ENCODE results near the gene YBEY. TPM values are rescaled to one million over a fixed set of nuclear protein-coding genes. Genes with fewer than 3 reads are reported as not detected.

Gene YBEY
- total and polyA plus RNA-seq, 7 donors, result 9.0 to 36.6 (median 15.1) TPM

DNA sequence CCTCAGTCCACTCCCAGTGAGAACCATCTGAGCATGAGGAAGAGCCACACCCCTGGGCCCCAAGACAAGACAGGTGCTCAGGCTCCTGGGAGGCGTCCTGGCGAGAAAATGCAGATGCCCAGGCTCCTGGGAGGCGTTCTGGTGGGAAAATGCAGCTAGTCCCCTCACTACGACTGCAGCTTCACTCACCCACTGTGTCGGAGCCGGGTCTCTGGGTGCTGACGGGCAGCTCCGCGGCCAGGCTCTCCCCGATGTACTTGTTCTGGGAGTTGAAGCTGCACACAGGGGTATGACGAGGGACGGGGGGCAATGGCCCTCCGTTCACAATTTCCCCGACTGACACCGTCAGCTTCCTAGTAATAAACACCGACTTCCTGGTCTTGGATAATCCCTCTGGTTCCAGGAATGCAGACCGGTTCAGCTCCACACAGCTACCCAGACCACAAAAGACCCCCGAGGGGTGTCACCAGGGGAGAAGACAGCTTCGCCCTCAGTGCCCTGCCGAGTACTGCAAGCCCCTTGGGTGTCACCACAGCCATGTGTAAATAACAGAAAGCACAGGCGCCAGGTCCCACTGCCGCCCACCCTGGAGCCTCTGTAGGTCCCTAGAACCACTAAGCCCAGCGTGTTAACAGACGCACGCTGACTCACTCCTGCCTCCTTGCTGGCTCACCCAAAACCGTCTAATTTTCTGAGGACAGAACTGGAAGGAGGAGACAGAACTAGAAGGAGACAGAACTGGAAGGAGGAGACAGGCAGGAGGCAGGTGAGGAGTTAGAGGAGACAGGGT, 20.2 kb upstream of the YBEY start:
- WGBS, 2 donors, result 87 to 89% methylated on average over 26 of the region's 26 CpGs
- intact Hi-C loops (cut with DNase I), result no loop called here
- H3K27me3 ChIP-seq, result no peaks in the 10 kb centered on the region
- no peaks in the 10 kb centered on the region for H3K4me1 ChIP-seq
- no peaks in the 10 kb centered on the region for H3K9me3 ChIP-seq
- TF ChIP-seq EP300 (IDR thresholded peaks at IDR 0.05) (no peak), POLR2AphosphoS5 (IDR thresholded peaks at IDR 0.05) (no peak), POLR2A (IDR thresholded peaks at IDR 0.05) (no peak)
- TF ChIP-seq, protein P1, sequence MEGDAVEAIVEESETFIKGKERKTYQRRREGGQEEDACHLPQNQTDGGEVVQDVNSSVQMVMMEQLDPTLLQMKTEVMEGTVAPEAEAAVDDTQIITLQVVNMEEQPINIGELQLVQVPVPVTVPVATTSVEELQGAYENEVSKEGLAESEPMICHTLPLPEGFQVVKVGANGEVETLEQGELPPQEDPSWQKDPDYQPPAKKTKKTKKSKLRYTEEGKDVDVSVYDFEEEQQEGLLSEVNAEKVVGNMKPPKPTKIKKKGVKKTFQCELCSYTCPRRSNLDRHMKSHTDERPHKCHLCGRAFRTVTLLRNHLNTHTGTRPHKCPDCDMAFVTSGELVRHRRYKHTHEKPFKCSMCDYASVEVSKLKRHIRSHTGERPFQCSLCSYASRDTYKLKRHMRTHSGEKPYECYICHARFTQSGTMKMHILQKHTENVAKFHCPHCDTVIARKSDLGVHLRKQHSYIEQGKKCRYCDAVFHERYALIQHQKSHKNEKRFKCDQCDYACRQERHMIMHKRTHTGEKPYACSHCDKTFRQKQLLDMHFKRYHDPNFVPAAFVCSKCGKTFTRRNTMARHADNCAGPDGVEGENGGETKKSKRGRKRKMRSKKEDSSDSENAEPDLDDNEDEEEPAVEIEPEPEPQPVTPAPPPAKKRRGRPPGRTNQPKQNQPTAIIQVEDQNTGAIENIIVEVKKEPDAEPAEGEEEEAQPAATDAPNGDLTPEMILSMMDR (IDR thresholded peaks at IDR 0.05), result no peak
- H3K4me3 ChIP-seq, result no peak overlapping the region
- H3K27ac ChIP-seq, result no peak overlapping the region
- no peak for DNase-seq
- H3K36me3 ChIP-seq, result peaks cover 54 to 98% (median 72%) of the 10 kb centered on the region in 4 donors

DNA sequence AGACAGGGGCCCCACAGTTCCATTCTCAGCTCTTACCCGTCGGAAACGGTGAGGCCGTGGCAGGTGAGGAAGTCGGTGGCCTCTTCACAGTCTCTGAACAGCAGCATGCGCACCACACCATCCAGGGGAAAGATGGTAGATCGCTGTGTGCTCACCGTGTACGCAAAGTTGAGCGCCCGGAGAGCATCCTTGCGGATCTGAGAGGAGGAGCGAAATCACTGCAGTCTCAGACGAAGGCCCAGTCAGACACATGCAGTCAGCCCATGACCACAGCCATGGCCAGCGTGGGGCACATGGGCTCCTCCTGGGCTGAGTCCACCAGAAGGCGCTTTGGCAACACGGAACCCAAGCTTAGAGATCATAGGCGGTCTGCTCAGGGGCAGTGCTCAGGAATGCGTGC, 19.2 kb upstream of the YBEY start:
- TF ChIP-seq POLR2AphosphoS5 (IDR thresholded peaks at IDR 0.05), result no peak
- TF ChIP-seq EP300 (IDR thresholded peaks at IDR 0.05), result no peak
- TF ChIP-seq, protein P1 (IDR thresholded peaks at IDR 0.05), result no peak
- TF ChIP-seq POLR2A (IDR thresholded peaks at IDR 0.05), result no peak
- Histone ChIP-seq H3K27ac (no peak overlapping the region), H3K27me3 (no peaks in the 10 kb centered on the region), H3K4me1 (no peaks in the 10 kb centered on the region), H3K4me3 (no peak overlapping the region), H3K9me3 (no peaks in the 10 kb centered on the region), H3K36me3 (peaks cover 49 to 98% (median 73%) of the 10 kb centered on the region in 4 donors)
- DNase-seq, result no peak
- intact Hi-C loops (cut with DNase I), result no loop called here
- WGBS, 2 donors, result 94 to 96% methylated on average over 19 of the region's 19 CpGs

DNA sequence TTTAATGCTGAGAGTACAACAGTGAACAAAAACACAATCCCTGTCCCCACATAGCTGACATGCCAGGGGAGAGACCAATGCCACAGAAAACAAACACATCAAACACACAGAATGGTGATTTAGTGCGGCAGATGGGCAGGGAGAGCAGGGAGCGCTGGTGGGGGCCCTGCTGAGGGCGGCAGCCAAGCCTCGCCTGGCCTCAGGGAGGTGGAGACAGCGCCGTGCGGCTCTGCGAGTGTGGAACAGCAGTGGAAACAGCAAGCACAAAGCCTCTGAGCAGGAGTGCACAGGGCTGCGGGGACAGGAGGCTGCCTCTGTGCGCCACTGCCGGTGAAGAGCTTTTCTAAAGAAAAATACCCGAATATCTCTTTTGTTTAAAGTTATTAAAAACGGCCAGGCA, 17.8 kb upstream of the YBEY start:
- no peaks in the 10 kb centered on the region for H3K27me3 ChIP-seq
- H3K4me3 ChIP-seq, result no peak overlapping the region
- TF ChIP-seq POLR2AphosphoS5 (IDR thresholded peaks at IDR 0.05) (no peak), EP300 (IDR thresholded peaks at IDR 0.05) (no peak), POLR2A (IDR thresholded peaks at IDR 0.05) (no peak)
- TF ChIP-seq, protein P1 (IDR thresholded peaks at IDR 0.05), result no peak
- DNase-seq, result no peak
- WGBS, 2 donors, result 94 to 97% methylated on average over 13 of the region's 13 CpGs
- peaks cover 59 to 100% (median 81%) of the 10 kb centered on the region in 4 donors for H3K36me3 ChIP-seq
- H3K27ac ChIP-seq, result no peak overlapping the region
- intact Hi-C loops (cut with DNase I), result no loop called here
- no peaks in the 10 kb centered on the region for H3K9me3 ChIP-seq
- no peaks in the 10 kb centered on the region for H3K4me1 ChIP-seq

DNA sequence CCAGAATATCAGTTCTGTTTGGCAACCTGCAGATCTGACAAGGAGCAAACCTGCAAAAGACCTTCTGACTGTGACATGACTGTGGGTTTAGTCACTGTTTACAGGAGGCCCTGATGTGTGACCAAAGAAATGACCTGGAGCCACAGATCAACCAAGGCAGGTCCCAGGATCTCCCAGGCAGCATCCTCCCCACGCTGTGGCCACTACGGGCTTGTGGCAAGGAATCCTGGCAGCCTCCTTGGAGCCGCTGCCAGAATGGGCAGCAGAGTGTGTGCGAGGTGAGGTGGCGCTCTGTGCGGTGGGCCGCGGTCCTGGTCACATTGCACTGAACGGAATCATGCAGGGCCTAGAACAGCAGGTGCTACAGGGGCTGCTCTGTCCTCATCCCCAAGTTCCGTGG, 16.7 kb upstream of the YBEY start:
- no peak overlapping the region for H3K4me3 ChIP-seq
- intact Hi-C loops (cut with DNase I), result no loop called here
- WGBS, 2 donors, result 97 to 98% methylated on average over 10 of the region's 10 CpGs
- H3K4me1 ChIP-seq, result no peaks in the 10 kb centered on the region
- TF ChIP-seq, protein P1 (IDR thresholded peaks at IDR 0.05), result no peak
- TF ChIP-seq POLR2A (IDR thresholded peaks at IDR 0.05) (no peak), EP300 (IDR thresholded peaks at IDR 0.05) (no peak), POLR2AphosphoS5 (IDR thresholded peaks at IDR 0.05) (no peak)
- peaks cover 60 to 100% (median 86%) of the 10 kb centered on the region in 4 donors for H3K36me3 ChIP-seq
- no peak for DNase-seq
- H3K27ac ChIP-seq, result no peak overlapping the region
- H3K27me3 ChIP-seq, result no peaks in the 10 kb centered on the region
- no peaks in the 10 kb centered on the region for H3K9me3 ChIP-seq

Data from sigmoid colon (tissue), 7 donors.